Hepatocyte (in vitro differentiated cells): ENCODE data around the gene FGF12. TPM values are rescaled to one million over a fixed set of nuclear protein-coding genes. Genes with fewer than 3 reads are reported as not detected.

Experiments used
- DNase-seq: peaks from one replicate; pipeline ENCODE4 v3.0.0-alpha.2; 2016; ENCODE audit warnings: low spot score
- H2AFZ ChIP-seq: fragments of 200-600 bp; sonication (generic); 2 replicates; pipeline ENCODE4 v1.6.0; 2016; ENCODE audit warnings: antibody characterized with exemption, mild to moderate bottlenecking
- H3K27ac ChIP-seq: fragments of 200-600 bp; sonication (generic); 2 replicates; pipeline ENCODE4 v1.5.1; 2016; ENCODE audit warnings: mild to moderate bottlenecking
- H3K27me3 ChIP-seq: fragments of 200-600 bp; sonication (generic); 2 replicates; pipeline ENCODE4 v1.6.1; 2016
- H3K36me3 ChIP-seq: fragments of 200-600 bp; sonication (generic); replicated peaks from 2 replicates; pipeline ENCODE4 v1.5.1; 2016; ENCODE audit warnings: low read depth; ENCODE audit not compliant: insufficient read depth
- H3K4me1 ChIP-seq: fragments of 200-600 bp; sonication (generic); 2 replicates; pipeline ENCODE4 v1.5.1; 2016; ENCODE audit warnings: mild to moderate bottlenecking, moderate library complexity; ENCODE audit not compliant: insufficient read depth
- H3K4me2 ChIP-seq: fragments of 200-600 bp; sonication (generic); 2 replicates; pipeline ENCODE4 v1.6.0; 2016
- H3K4me3 ChIP-seq: fragments of 200-600 bp; sonication (generic); 2 replicates; pipeline ENCODE4 v1.5.1; 2016; ENCODE audit warnings: mild to moderate bottlenecking
- H3K79me2 ChIP-seq: fragments of 200-600 bp; sonication (generic); 2 replicates; pipeline ENCODE4 v1.6.0; 2017; ENCODE audit warnings: mild to moderate bottlenecking
- H3K9me2 ChIP-seq: fragments of 200-600 bp; sonication (generic); replicated peaks from 2 replicates; pipeline ENCODE4 v1.6.0; 2017; ENCODE audit warnings: mild to moderate bottlenecking; ENCODE audit not compliant: insufficient read depth
- H3K9me3 ChIP-seq: fragments of 200-600 bp; sonication (generic); 2 replicates; pipeline ENCODE4 v1.5.1; 2016; ENCODE audit warnings: low read depth, mild to moderate bottlenecking
- H4K20me1 ChIP-seq: fragments of 200-600 bp; sonication (generic); 2 replicates; pipeline ENCODE4 v1.6.0; 2016; ENCODE audit warnings: mild to moderate bottlenecking; ENCODE audit not compliant: insufficient read depth, poor library complexity, severe bottlenecking
- EZH2 ChIP-seq: fragments of 200-600 bp; sonication (generic); IDR thresholded peaks from 2 replicates; pipeline ENCODE4 v1.6.1; 2016; ENCODE audit warnings: antibody characterized with exemption, mild to moderate bottlenecking, borderline replicate concordance
- EZH2phosphoT487 ChIP-seq: fragments of 200-600 bp; sonication (generic); IDR thresholded peaks from one replicate; pipeline ENCODE4 v1.6.1; 2018; ENCODE audit warnings: antibody characterized with exemption, mild to moderate bottlenecking, low read depth, moderate library complexity; ENCODE audit not compliant: unreplicated experiment, severe bottlenecking
- WGBS: methylation state at CpG from one replicate; pipeline ENCODE4 v1.1.6; 2016; ENCODE audit warnings: low lambda C conversion rate; ENCODE audit errors: missing lambda C conversion rate; 5-methylcytosine and 5-hydroxymethylcytosine counted together
- polyA plus RNA-seq: library from polyadenylated mRNA; unstranded; fragments of >200 nt; fragmentation: Nextera tagmentation; extraction: Ambion mirVana; gene quantifications from 2 replicates; pipeline ENCODE4 v1.2.1, GENCODE V29; 2016
- small RNA-seq: library from RNA; depleted of rRNA; stranded (forward); fragments of <200 nt; gene quantifications from one replicate; pipeline ENCODE3, GENCODE V24; 2014
- total RNA-seq: library from RNA; depleted of rRNA; stranded (reverse); fragments of >200 nt; gene quantifications from 2 replicates; pipeline ENCODE4 v1.2.3, GENCODE V29; 2014
- TF ChIP-seq, protein P1 (sequence below): fragments of 200-600 bp; sonication (generic); IDR thresholded peaks from 2 replicates; pipeline ENCODE4 v1.5.1; 2016; ENCODE audit warnings: antibody characterized with exemption, mild to moderate bottlenecking; ENCODE audit not compliant: poor library complexity

Gene FGF12
- total and polyA plus RNA-seq, 2 experiments from 2014 or later: 2.1 TPM

DNA sequence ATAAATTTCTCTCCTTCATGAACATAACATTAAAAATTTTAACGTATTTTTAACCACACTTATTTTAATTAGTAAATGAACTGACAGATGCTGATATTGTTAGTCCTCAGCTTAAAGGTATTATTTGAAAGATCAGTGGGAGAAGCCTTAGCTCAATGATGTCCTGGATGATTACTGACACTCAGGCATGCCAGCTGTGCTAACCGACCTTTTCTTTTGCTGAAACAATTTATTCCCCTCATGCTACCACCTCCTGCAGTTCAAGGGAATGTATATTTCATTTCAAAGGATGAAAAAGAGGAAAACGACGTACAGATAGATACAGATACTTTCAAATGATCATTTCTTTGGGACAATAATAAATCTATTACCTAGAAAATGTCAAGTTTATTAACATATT lies 620.8 kb downstream of the FGF12 start:
- H3K9me3 ChIP-seq: no peaks in the 10 kb centered on the region
- no peak overlapping the region for H3K4me2 ChIP-seq
- H3K27ac ChIP-seq: no peak overlapping the region
- TF ChIP-seq EZH2: no peak
- TF ChIP-seq EZH2phosphoT487: no peak
- TF ChIP-seq, protein P1, sequence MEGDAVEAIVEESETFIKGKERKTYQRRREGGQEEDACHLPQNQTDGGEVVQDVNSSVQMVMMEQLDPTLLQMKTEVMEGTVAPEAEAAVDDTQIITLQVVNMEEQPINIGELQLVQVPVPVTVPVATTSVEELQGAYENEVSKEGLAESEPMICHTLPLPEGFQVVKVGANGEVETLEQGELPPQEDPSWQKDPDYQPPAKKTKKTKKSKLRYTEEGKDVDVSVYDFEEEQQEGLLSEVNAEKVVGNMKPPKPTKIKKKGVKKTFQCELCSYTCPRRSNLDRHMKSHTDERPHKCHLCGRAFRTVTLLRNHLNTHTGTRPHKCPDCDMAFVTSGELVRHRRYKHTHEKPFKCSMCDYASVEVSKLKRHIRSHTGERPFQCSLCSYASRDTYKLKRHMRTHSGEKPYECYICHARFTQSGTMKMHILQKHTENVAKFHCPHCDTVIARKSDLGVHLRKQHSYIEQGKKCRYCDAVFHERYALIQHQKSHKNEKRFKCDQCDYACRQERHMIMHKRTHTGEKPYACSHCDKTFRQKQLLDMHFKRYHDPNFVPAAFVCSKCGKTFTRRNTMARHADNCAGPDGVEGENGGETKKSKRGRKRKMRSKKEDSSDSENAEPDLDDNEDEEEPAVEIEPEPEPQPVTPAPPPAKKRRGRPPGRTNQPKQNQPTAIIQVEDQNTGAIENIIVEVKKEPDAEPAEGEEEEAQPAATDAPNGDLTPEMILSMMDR: no peak
- no peak overlapping the region for H2AFZ ChIP-seq
- no peaks in the 10 kb centered on the region for H3K4me1 ChIP-seq
- H3K4me3 ChIP-seq: no peak overlapping the region
- no peak for DNase-seq
- H3K27me3 ChIP-seq: no peaks in the 10 kb centered on the region
- 82% methylated on average over 4 of the region's 4 CpGs for WGBS
- H4K20me1 ChIP-seq: no peaks in the 10 kb centered on the region
- no peaks in the 10 kb centered on the region for H3K9me2 ChIP-seq
- no peaks in the 10 kb centered on the region for H3K36me3 ChIP-seq
- H3K79me2 ChIP-seq: no peaks in the 10 kb centered on the region

DNA sequence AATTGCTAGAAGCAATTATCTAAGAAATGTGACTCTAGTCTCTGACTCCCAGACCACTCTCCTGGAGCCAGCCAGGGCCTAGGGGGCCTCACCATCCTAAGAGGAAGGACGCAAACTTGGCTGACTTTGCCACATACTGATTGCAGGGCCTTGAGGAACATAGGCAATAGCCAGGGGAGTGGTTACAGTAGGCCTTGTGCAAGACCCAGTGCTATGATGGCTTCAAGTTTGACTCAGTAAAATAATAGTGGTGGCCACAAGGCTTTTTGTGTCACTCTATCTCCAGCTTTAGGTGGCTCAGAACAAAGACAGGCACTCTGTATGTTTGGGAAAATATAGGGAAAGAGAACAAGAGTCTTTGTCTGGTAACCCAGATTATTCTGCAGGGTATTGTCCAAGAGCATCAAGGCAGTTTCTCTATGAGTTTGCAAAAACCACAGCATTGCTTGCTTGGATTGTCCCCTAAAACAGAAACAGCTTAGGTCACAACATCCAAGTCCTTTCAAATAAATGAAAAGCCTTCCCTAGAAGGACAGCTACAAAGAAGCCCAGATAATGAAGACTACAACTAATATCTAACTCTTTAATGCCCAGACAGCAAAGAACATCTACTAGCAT lies 634.8 kb downstream of the FGF12 start:
- Histone ChIP-seq H3K36me3 (no peaks in the 10 kb centered on the region), H3K27me3 (no peaks in the 10 kb centered on the region), H4K20me1 (no peaks in the 10 kb centered on the region), H3K79me2 (no peaks in the 10 kb centered on the region), H3K9me3 (no peaks in the 10 kb centered on the region), H3K4me2 (no peak overlapping the region), H2AFZ (no peak overlapping the region), H3K27ac (no peak overlapping the region), H3K9me2 (no peaks in the 10 kb centered on the region), H3K4me1 (no peaks in the 10 kb centered on the region), H3K4me3 (no peak overlapping the region)
- no peak for DNase-seq
- 95% methylated on average over 1 of the region's 1 CpG for WGBS
- TF ChIP-seq EZH2 (no peak), EZH2phosphoT487 (no peak)
- TF ChIP-seq, protein P1: no peak

DNA sequence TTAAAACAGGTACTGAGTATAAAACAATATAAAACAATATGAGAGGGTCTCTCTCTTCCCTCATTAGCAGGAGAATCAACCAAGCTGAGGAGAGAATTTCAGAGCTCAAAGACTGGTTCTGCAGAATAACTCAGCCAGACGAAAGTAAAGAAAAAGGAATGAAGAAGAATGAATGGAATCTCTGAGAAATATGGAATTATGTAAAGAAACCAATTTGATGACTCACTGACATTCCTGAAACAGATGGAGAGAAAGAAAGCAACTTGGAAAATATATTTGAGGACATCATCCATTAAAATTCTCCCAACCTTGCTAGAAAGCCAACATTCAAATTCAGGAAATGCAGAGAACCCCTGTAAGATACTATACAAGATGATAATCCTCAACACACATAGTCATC lies 635.5 kb downstream of the FGF12 start:
- H3K27me3 ChIP-seq: no peaks in the 10 kb centered on the region
- H3K4me1 ChIP-seq: no peaks in the 10 kb centered on the region
- no peaks in the 10 kb centered on the region for H3K9me2 ChIP-seq
- WGBS: 75% methylated on average over 1 of the region's 1 CpG
- TF ChIP-seq EZH2phosphoT487 (no peak), EZH2 (no peak)
- H3K4me2 ChIP-seq: no peak overlapping the region
- DNase-seq: no peak
- no peak overlapping the region for H2AFZ ChIP-seq
- H3K27ac ChIP-seq: no peak overlapping the region
- no peaks in the 10 kb centered on the region for H3K79me2 ChIP-seq
- no peak overlapping the region for H3K4me3 ChIP-seq
- H4K20me1 ChIP-seq: no peaks in the 10 kb centered on the region
- no peaks in the 10 kb centered on the region for H3K36me3 ChIP-seq
- no peaks in the 10 kb centered on the region for H3K9me3 ChIP-seq

DNA sequence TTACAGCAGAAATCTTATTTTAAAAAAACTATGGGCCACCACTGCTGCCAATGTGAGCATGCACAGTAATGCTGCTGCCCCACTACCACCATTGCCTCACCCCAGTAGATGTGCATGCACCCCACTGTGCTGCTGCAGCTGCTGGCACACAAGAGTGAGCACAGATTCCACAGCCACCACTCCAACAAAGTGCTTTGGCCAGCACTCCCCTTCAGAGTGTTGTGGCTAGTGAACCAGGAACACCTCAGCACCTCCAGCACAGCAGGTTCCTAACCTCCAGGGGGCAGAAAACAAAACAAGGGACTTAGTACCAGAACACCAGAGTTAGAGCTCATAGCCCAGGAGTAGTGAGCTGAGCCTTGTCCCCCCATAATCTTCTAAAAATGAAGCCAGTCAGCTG lies 636.8 kb downstream of the FGF12 start:
- Histone ChIP-seq H3K4me2 (no peak overlapping the region), H3K4me1 (no peaks in the 10 kb centered on the region), H4K20me1 (no peaks in the 10 kb centered on the region), H3K27ac (no peak overlapping the region), H3K9me2 (no peaks in the 10 kb centered on the region), H3K4me3 (no peak overlapping the region), H3K27me3 (no peaks in the 10 kb centered on the region), H2AFZ (no peak overlapping the region), H3K79me2 (no peaks in the 10 kb centered on the region), H3K9me3 (no peaks in the 10 kb centered on the region), H3K36me3 (no peaks in the 10 kb centered on the region)
- no peak for DNase-seq
- TF ChIP-seq, protein P1: peak; percentile 6
- no peak for TF ChIP-seq EZH2
- TF ChIP-seq EZH2phosphoT487: no peak

Small RNA genes lying within 50 kb of the gene (small RNA-seq; reads per million reads assigned to genes)
- gene RF01210 (not detected), gene RNU1-20P (not detected)

Other genes starting within 250 kb of the FGF12 start
- 22.1 and 23.0 TPM in 2 replicates for gene MB21D2, start 190.3 kb upstream of the FGF12 start, total RNA-seq
- 7.6 and 9.1 TPM in 2 replicates for gene MB21D2, start 190.3 kb upstream of the FGF12 start, polyA plus RNA-seq